Tibial nerve (tissue), 4 donors: ENCODE results near the gene HOATZ.

Experiments
- EP300 ChIP-seq, 2 donors: sonication (generic); formaldehyde crosslinking; IDR thresholded peaks; one replicate each; pipeline ENCODE4 v1.6.1; 2017; ENCODE audit warnings: antibody characterized with exemption in 2 of 2, mild to moderate bottlenecking in 1 of 2
- POLR2A ChIP-seq, 2 donors: fragments of 450-650 bp; IDR thresholded peaks; one replicate each; pipeline ENCODE4 v1.6.1; 2017; ENCODE audit warnings: antibody characterized with exemption in 2 of 2, mild to moderate bottlenecking in 2 of 2, moderate library complexity in 2 of 2
- TF ChIP-seq, protein P1 (sequence below), 5 experiments: fragments of 200-600 bp in 3 of 5; fragments of 450-650 bp in 2 of 5; sonication (generic) in 3 of 5; IDR thresholded peaks; one replicate each; pipeline ENCODE4 v1.5.1; 2016 to 2019; ENCODE audit warnings: antibody characterized with exemption in 5 of 5, mild to moderate bottlenecking in 3 of 5, moderate library complexity in 2 of 5

DNA sequence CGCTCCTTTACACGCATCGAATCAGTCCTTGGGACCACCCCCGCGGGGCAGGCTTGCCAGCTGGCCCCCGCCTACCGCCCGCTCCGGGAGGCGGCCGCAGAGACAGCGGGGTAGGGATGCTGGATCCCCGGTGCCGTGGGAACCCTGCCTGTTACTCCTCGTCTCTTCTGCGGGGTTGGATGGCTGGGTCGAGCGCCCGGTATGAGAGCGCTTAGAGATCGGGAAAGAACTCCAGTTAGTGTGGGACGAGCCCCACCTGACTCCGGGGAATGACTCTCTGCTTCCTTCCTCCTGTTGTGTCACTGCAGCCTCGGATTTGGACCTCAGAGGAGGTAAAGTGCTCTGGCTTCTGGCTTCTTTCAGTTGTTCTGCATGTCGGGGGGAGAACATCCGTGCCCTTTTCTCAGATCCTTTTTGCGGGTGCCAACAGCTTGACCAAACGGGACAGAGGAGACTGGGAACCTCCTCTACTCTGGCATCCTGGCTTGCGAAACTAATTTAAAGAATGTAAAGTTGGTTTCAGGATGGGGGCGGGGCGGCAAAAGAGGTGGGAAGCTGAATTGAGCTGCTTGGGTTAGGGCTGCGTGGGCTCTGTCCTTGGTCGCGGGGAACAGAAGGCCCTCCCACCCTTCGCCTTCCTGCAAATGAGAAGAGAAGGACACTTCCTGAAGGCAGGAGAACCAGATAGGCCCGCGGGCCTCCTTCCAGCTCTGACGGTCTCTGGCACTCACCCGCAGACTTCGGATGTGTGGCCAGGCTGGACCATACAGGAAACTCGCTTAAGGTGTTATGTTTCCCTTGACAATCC, 26.9 kb downstream of the HOATZ start:
- TF ChIP-seq, protein P1, sequence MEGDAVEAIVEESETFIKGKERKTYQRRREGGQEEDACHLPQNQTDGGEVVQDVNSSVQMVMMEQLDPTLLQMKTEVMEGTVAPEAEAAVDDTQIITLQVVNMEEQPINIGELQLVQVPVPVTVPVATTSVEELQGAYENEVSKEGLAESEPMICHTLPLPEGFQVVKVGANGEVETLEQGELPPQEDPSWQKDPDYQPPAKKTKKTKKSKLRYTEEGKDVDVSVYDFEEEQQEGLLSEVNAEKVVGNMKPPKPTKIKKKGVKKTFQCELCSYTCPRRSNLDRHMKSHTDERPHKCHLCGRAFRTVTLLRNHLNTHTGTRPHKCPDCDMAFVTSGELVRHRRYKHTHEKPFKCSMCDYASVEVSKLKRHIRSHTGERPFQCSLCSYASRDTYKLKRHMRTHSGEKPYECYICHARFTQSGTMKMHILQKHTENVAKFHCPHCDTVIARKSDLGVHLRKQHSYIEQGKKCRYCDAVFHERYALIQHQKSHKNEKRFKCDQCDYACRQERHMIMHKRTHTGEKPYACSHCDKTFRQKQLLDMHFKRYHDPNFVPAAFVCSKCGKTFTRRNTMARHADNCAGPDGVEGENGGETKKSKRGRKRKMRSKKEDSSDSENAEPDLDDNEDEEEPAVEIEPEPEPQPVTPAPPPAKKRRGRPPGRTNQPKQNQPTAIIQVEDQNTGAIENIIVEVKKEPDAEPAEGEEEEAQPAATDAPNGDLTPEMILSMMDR (IDR thresholded peaks at IDR 0.05), result no peak
- TF ChIP-seq POLR2A (IDR thresholded peaks at IDR 0.05) (no peak), EP300 (IDR thresholded peaks at IDR 0.05) (no peak)
